NB4 (cell line): ENCODE measurements around the gene SLC22A23.

Source experiments
- DNase-seq: peaks from one replicate; pipeline ENCODE4 v3.0.0; 2010; ENCODE audit warnings: low read depth
- H3K4me3 ChIP-seq: one replicate; pipeline ENCODE4 v1.5.1; 2011; ENCODE audit warnings: mild to moderate bottlenecking, low read depth, low read length, moderate library complexity
- CTCF ChIP-seq: IDR thresholded peaks from one replicate; pipeline ENCODE4 v1.5.1; 2012; ENCODE audit warnings: low read depth, low read length
- MAX ChIP-seq: IDR thresholded peaks from 2 replicates; pipeline ENCODE4 v1.6.1; 2011; ENCODE audit warnings: low read depth, low read length
- MYC ChIP-seq: IDR thresholded peaks from 2 replicates; pipeline ENCODE4 v1.6.1; 2011; ENCODE audit warnings: low read depth, low read length
- POLR2A ChIP-seq: IDR thresholded peaks from 2 replicates; pipeline ENCODE4 v1.6.1; 2011; ENCODE audit warnings: mild to moderate bottlenecking; ENCODE audit not compliant: insufficient read length; ENCODE audit errors: extremely low read depth

SLC22A23 gene

GRCh38 chr6:3314621-3315467 lies 142.0 kb downstream of the SLC22A23 start:
- no peak for DNase-seq
- H3K4me3 ChIP-seq, result no peak overlapping the region
- TF ChIP-seq CTCF (no peak), MYC (no peak), POLR2A (no peak), MAX (no peak)

GRCh38 chr6:3314176-3314575 lies 142.7 kb downstream of the SLC22A23 start:
- TF ChIP-seq MYC (no peak), POLR2A (no peak), MAX (no peak), CTCF (no peak)
- DNase-seq, result no peak
- H3K4me3 ChIP-seq, result no peak overlapping the region

- H3K4me3 ChIP-seq, result no peak overlapping the region
- DNase-seq, result peak; percentile 14
- TF ChIP-seq POLR2A (no peak), MYC (no peak), CTCF (no peak), MAX (no peak)
Observed at GRCh38 chr6:3312604-3313231, 144.1 kb downstream of the SLC22A23 start.

- no peak for DNase-seq
- no peak for TF ChIP-seq MAX
- no peak for TF ChIP-seq CTCF
- TF ChIP-seq MYC, result no peak
- no peak for TF ChIP-seq POLR2A
Observed at GRCh38 chr6:3311826-3312225, 145.0 kb downstream of the SLC22A23 start.

GRCh38 chr6:3310703-3311102 lies 146.1 kb downstream of the SLC22A23 start:
- H3K4me3 ChIP-seq, result no peak overlapping the region
- DNase-seq, result no peak
- no peak for TF ChIP-seq MYC
- TF ChIP-seq MAX, result no peak
- no peak for TF ChIP-seq POLR2A
- no peak for TF ChIP-seq CTCF

More at GRCh38 chr6:3311826-3312225, 145.0 kb downstream of the SLC22A23 start:
- no peak overlapping the region for H3K4me3 ChIP-seq
